ENCODE results near the gene FOXE3. TPM values are rescaled to one million over a fixed set of nuclear protein-coding genes. Genes with fewer than 3 reads are reported as not detected.
"Not testable (repeated sequence)": the region's sequence is repeated elsewhere in the genome, so short reads cannot be mapped to it uniquely, and the experiment has no call there.

FOXE3 gene
- total RNA-seq, 1 donor, result not detected

- peak in 1 of 3 donors; percentile 28 for DNase-seq (ENCODE audit: low read depth in 2 of 3, low spot score in 2 of 3)
Observed at GRCh38 chr1:47444562-47445465, 28.7 kb downstream of the FOXE3 start.

DNA sequence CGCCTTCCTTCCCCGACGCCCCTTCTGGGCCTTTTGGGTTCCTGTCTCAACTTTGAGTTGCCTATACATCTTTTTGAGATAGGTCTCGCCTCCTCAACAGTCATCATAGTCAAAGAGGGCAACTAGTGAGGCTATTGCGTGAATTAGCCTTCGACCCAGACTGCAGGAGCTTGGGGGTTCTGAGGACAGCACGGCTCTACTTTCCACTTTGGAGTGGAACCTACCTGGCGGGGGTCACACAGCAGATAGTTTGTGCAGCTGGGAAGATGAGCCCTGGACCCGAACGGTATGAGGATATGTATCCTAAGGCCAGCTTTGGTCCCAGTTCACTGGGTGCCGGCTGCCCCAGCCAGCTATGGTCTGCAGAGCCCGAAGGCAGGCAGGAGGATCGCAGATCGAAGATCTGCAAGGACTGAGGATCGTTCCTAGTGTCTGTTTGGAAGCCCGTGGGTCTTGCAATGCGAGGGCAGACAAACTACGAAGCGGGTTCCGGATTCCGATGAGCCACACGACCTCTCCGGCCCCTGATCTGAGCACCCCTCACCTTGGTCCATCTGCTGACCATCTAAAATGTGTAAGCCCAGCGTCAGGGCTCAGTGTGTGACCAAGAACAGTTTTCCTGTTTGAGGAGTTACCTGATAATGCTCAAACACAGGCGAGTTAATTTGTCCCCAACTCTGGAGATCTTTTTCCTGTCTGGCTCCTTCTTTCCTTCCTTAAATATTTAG lies 29.9 kb downstream of the FOXE3 start:
- no peak for DNase-seq (ENCODE audit: low read depth in 2 of 3, low spot score in 2 of 3)

- no peak for DNase-seq (ENCODE audit: low read depth in 2 of 3, low spot score in 2 of 3)
Observed at GRCh38 chr1:47448462-47449222, 32.6 kb downstream of the FOXE3 start.

GRCh38 chr1:47449822-47450552 lies 33.9 kb downstream of the FOXE3 start:
- DNase-seq (ENCODE audit: low read depth in 2 of 3, low spot score in 2 of 3), result no peak

DNA sequence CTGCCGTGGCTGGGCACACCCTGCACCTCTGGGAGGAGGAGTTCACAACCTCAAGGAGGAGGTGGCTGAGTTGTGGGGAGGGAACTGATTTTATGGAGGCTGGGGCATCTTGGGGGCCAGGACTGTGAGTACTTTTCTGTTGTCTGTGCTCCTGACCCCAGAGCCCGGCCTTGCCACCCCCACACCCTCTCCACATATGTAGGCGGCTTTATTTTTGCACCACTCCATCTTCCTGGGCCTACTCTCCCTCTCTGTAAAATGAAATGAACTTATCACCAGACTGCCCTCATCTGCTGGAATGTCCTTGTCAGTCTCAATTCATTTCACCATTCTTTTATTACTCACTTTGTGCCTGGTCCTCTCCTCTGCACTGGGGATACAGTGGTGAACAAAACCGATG lies 34.5 kb downstream of the FOXE3 start:
- DNase-seq (ENCODE audit: low read depth in 2 of 3, low spot score in 2 of 3), result no peak

DNA sequence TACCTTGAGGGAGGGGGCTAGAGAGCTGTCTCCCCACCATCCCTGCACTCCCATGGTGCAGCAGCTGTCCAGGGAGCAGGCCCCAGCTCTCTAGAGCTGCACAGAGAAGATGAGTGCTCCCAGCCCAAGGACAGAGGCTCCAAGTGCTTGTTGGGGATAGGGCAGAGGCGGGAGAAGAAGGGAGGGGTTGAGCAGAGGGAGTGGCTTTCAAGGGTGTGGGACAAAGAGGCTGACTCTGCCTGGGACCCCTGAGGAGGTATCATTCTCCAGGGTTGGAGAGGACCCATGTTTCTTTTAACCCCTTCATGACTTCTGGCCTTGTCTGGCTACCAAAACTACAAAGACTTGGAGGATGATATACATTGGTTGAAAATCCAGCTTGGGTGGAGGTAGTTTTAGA lies 36.3 kb downstream of the FOXE3 start:
- no peak for DNase-seq (ENCODE audit: low read depth in 2 of 3, low spot score in 2 of 3)

DNA sequence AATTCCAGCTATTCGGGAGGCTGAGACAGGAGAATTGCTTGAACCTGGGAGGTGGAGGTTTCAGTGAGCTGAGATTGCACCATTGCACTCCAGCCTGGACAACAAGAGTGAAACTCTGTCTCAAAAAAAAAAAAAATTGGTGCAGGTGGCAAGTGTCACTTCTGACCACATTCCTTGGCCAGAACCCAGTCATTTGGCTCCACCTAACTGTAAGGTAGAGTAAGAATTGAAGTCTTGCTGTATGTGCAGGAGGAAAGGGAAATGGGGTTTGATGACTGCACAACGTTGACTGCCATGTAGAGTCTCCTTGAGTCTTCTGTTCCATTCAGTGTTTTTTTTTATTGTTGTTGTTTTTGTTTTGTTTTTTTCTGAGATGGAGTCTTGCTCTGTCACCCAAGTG lies 37.8 kb downstream of the FOXE3 start:
- not testable (repeated sequence) for DNase-seq (ENCODE audit: low read depth in 2 of 3, low spot score in 2 of 3)

DNA sequence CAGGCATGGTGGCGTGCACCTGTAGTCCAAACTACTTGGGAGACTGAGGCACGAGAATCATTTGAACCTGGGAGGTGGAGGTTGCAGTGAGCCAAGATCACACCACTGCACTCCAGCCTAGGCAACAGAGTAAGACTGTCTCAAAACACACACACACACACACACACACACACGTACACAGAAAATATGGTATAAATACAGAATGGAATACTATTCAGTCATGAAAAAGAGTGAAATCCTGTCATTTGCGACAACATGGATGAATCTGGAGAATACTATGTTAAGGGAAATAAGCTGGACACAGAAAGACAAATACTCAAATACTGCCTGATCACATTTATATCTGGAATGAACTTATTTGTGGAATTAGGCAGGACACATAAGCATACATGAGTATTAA lies 40.2 kb downstream of the FOXE3 start:
- no peak for DNase-seq (ENCODE audit: low read depth in 2 of 3, low spot score in 2 of 3)

- not testable (repeated sequence) for DNase-seq (ENCODE audit: low read depth in 2 of 3, low spot score in 2 of 3)
Observed at GRCh38 chr1:47457547-47457946, 41.5 kb downstream of the FOXE3 start.

DNA sequence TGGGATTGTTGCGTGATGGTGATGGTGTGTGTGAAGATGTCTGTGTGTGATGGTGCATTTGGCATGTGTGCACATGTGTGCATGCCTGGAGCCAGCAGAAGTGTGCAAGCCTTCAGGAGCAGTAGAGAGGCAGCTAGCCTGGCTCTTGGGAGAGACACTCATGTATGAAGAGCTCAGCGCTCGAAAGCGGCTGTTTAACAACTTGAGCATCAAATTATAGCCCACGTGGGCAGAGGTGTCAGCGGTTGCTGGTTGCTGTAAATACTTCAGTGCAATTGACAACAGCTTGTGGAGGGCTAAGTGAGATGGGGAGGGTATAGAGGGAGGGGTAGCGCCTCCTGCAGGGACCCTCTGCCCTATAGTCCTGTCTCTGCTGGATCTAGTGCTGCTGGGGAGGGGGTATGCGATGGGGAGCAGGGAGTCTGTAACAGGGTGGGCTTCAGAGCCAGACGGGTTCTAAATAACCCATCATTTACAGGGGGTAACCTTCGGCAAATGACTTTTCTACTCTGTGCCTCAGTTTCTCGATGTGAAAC lies 43.2 kb downstream of the FOXE3 start:
- no peak for DNase-seq (ENCODE audit: low read depth in 2 of 3, low spot score in 2 of 3)

DNA sequence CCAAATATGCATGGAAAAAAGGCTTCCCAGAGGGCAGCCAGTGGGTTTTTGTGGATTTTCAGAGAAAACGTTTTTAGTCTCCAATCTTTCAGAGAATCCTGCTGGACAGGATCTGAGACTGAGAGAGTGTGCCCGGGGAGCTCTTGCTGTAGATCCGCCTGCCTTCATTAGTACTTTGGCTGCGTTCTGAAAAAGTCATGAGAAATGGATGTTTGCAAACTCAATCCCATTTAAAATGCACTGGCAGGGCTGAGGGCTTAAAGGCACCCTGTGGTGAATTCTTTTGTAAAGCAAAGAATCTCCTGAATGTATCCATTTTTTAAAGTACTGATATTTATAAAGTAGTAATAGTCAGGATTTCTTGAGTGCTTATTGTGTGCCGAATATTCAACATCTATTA lies 44.0 kb downstream of the FOXE3 start:
- DNase-seq (ENCODE audit: low read depth in 2 of 3, low spot score in 2 of 3), result no peak

DNA sequence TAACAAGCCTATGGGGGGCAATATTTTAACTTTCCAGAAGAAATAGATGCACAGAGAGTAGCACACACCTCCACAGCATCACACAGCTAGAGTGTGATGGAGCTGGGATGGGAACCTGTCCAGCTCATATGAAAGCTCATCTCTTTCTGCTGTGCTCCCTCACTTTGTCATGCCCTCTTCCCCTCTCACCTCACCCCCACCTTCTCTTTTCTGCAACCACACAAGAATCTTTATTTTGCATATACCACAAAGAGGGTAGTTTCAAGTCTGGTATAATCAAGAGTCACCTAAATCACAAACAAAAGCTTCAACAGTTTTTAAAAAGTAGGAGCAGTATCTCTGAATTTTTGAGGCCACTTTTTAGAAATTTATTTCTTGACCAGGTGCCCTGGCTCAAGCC lies 44.4 kb downstream of the FOXE3 start:
- no peak for DNase-seq (ENCODE audit: low read depth in 2 of 3, low spot score in 2 of 3)

GRCh38 chr1:47465605-47466004 lies 49.5 kb downstream of the FOXE3 start:
- DNase-seq (ENCODE audit: low read depth in 2 of 3, low spot score in 2 of 3), result no peak

Other genes with a start within 250 kb of the FOXE3 start
- gene PDZK1IP1, start 226.2 kb upstream of the FOXE3 start, total RNA-seq, result 1.9 TPM
- 70.6 TPM for gene TAL1, start 184.1 kb upstream of the FOXE3 start, total RNA-seq
- gene STIL, start 102.1 kb upstream of the FOXE3 start, total RNA-seq, result 4.6 TPM
- gene CMPK1, start 82.5 kb upstream of the FOXE3 start, total RNA-seq, result 18.9 TPM
- gene FOXD2, start 21.8 kb downstream of the FOXE3 start, total RNA-seq, result 0.27 TPM